Small intestine (tissue), 7 donors: ENCODE data around the gene HDAC9. TPM values are rescaled to one million over a fixed set of nuclear protein-coding genes. Genes with fewer than 3 reads are reported as not detected.
"Not testable (repeated sequence)": the region's sequence is repeated elsewhere in the genome, so short reads cannot be mapped to it uniquely, and the experiment has no call there.

Source experiments
- DNase-seq, 2 donors: peaks; one replicate each; pipeline versions ENCODE4 v3.0.0 to v3.0.0-alpha.2; 2013
- FAIRE-seq: peaks from 2 replicates; lab custom pipeline; 2012; peaks lifted over from hg19 to GRCh38; lab: Jason Lieb, UNC
- H3K27ac ChIP-seq, 3 donors: one replicate each; pipeline ENCODE4 v1.5.1; 2013; ENCODE audit warnings: low read length in 2 of 3, mild to moderate bottlenecking in 2 of 3, control low read depth in 1 of 3, inconsistent platforms in 1 of 3, low read depth in 1 of 3, moderate library complexity in 1 of 3
- H3K27me3 ChIP-seq, 3 donors: one replicate each; pipeline ENCODE4 v1.6.1; 2013; ENCODE audit warnings: low read length in 3 of 3, inconsistent platforms in 1 of 3; ENCODE audit not compliant: control insufficient read depth in 3 of 3, insufficient read depth in 3 of 3
- H3K36me3 ChIP-seq, 3 donors: one replicate each; pipeline ENCODE4 v1.6.1; 2013; ENCODE audit warnings: low read length in 3 of 3, inconsistent platforms in 1 of 3, low read depth in 1 of 3, mild to moderate bottlenecking in 1 of 3, moderate library complexity in 1 of 3; ENCODE audit not compliant: control insufficient read depth in 3 of 3, insufficient read depth in 2 of 3
- H3K4me1 ChIP-seq, 3 donors: one replicate each; pipeline ENCODE4 v1.6.1; 2013; ENCODE audit warnings: low read length in 2 of 3, inconsistent platforms in 1 of 3, low read depth in 1 of 3, mild to moderate bottlenecking in 1 of 3, moderate library complexity in 1 of 3; ENCODE audit not compliant: control insufficient read depth in 3 of 3, insufficient read depth in 2 of 3
- H3K4me3 ChIP-seq, 3 donors: one replicate each; pipeline ENCODE4 v1.5.1; 2013; ENCODE audit warnings: low read length in 3 of 3, control low read depth in 1 of 3, inconsistent platforms in 1 of 3, low read depth in 1 of 3, mild to moderate bottlenecking in 1 of 3, moderate library complexity in 1 of 3
- H3K9me3 ChIP-seq, 2 donors: one replicate each; pipeline ENCODE4 v1.6.1; 2013; ENCODE audit warnings: low read depth in 1 of 2, low read length in 1 of 2; ENCODE audit not compliant: control insufficient read depth in 2 of 2, insufficient read depth in 1 of 2
- WGBS, 3 donors: extraction: QIAGEN DNeasy Blood & Tissue Kit; methylation state at CpG; one replicate each; pipeline ENCODE4 v1.1.7; 2013; 5-methylcytosine and 5-hydroxymethylcytosine counted together
- polyA plus RNA-seq, 4 donors: library from polyadenylated mRNA; stranded (reverse) in 3 of 4; unstranded in 1 of 4; fragments of 200-250 nt in 3 of 4; fragments of 120-200 nt in 1 of 4; gene quantifications; one replicate each; pipeline versions ENCODE4 v1.2.1 to v1.2.3, GENCODE V29; 2013
- donor health status: healthy with polysubstance abuse.
- donor health status: control.
- donor health status: control.
- donor health status: Bipolar disorder and iron deficiency.
- donor health status: healthy.

The HDAC9 gene
- polyA plus RNA-seq, 4 donors, result 2.2 to 2.7 (median 2.7) TPM; not detected in 1

GRCh38 chr7:19032942-19033341, 537.4 kb downstream of the HDAC9 start:
- not testable (repeated sequence) for H3K27me3 ChIP-seq, H3K36me3 ChIP-seq, H3K27ac ChIP-seq, DNase-seq, H3K4me1 ChIP-seq, H3K9me3 ChIP-seq, FAIRE-seq, H3K4me3 ChIP-seq
- 78 to 85% (median 80%) methylated on average over 3 of the region's 3 CpGs for WGBS, 3 donors

DNA sequence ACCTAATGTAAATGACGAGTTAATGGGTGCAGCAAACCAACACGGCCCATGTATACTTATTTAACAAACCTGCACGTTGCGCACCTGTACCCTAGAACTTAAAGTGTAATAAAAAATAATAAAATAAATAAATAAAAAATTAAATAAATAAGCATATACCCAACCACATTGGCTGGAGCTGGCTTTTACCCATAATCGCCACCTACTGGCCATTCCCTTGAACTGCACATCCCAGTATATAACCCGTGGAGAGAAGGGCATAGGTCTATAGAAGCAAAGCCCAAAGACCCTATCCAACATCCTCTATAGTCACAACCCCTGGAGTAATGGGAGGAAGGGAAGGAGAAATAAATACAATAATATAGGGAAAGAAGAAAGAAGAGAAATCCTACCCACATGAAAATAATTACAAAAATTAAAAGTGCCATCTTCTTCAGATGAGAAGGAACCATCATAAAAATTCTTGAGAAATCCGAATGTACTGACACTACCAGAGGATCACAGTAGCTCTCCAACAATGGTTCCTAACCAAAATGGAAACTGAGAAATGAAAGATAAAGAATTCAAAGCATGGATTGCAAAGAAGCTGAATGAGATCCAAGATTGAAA, 556.3 kb downstream of the HDAC9 start:
- H3K9me3 ChIP-seq, result no peaks in the 10 kb centered on the region
- DNase-seq, result peak; percentile 1 to 8
- H3K27ac ChIP-seq, result no peak overlapping the region
- WGBS, 3 donors, result 63 to 71% (median 65%) methylated on average over 7 of the region's 7 CpGs
- no peaks in the 10 kb centered on the region for H3K36me3 ChIP-seq
- no peak for FAIRE-seq
- no peaks in the 10 kb centered on the region for H3K27me3 ChIP-seq
- H3K4me1 ChIP-seq, result no peaks in the 10 kb centered on the region
- H3K4me3 ChIP-seq, result no peak overlapping the region
